ENCODE results near the gene SHC4. TPM values are rescaled to one million over a fixed set of nuclear protein-coding genes. Genes with fewer than 3 reads are reported as not detected.

The SHC4 gene
- total RNA-seq, 1 experiment from 2014 or later = 1.8 TPM

GRCh38 chr15:48954538-48954937, 9.2 kb downstream of the SHC4 start:
- DNase-seq = no peak
- H3K4me3 ChIP-seq = no peak overlapping the region
- no peaks in the 10 kb centered on the region for H3K4me1 ChIP-seq
- no peak overlapping the region for H3K27ac ChIP-seq
- no peaks in the 10 kb centered on the region for H3K27me3 ChIP-seq
- H3K36me3 ChIP-seq = no peaks in the 10 kb centered on the region
- no peaks in the 10 kb centered on the region for H3K9me3 ChIP-seq (replicated peaks)

- Histone ChIP-seq H3K27ac (no peak overlapping the region), H3K27me3 (no peaks in the 10 kb centered on the region), H3K36me3 (no peaks in the 10 kb centered on the region), H3K4me1 (no peaks in the 10 kb centered on the region), H3K9me3 (replicated peaks) (no peaks in the 10 kb centered on the region), H3K4me3 (no peak overlapping the region)
- no peak for DNase-seq
These were observed 16.9 kb downstream of the SHC4 start for GRCh38 chr15:48946840-48947187.

- Histone ChIP-seq H3K9me3 (replicated peaks) (no peaks in the 10 kb centered on the region), H3K4me1 (no peaks in the 10 kb centered on the region), H3K27me3 (no peaks in the 10 kb centered on the region), H3K27ac (no peak overlapping the region), H3K36me3 (no peaks in the 10 kb centered on the region), H3K4me3 (no peak overlapping the region)
- no peak for DNase-seq
These were observed 17.5 kb downstream of the SHC4 start for GRCh38 chr15:48946074-48946839.

DNA sequence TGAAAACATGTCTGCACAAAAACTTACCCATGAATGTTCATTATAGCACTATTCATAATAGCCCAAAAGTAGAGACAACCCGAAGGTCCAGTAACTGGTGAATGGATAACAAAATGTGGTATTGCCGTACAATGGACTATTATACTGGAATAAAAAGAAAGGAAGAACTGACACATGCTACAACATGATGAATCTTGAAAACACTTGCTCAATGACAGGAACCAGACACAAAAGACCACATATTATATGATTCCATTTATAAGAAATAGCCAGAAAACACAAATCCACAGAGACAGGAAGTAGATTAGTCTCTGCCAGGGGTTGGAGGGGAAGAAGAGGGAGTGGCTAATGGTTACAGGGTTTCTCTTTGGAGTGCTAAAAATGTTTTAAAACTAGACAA, 18.3 kb downstream of the SHC4 start:
- H3K27ac ChIP-seq = no peak overlapping the region
- no peak for DNase-seq
- no peaks in the 10 kb centered on the region for H3K4me1 ChIP-seq
- no peaks in the 10 kb centered on the region for H3K27me3 ChIP-seq
- H3K4me3 ChIP-seq = no peak overlapping the region
- H3K9me3 ChIP-seq (replicated peaks) = no peaks in the 10 kb centered on the region
- H3K36me3 ChIP-seq = no peaks in the 10 kb centered on the region

DNA sequence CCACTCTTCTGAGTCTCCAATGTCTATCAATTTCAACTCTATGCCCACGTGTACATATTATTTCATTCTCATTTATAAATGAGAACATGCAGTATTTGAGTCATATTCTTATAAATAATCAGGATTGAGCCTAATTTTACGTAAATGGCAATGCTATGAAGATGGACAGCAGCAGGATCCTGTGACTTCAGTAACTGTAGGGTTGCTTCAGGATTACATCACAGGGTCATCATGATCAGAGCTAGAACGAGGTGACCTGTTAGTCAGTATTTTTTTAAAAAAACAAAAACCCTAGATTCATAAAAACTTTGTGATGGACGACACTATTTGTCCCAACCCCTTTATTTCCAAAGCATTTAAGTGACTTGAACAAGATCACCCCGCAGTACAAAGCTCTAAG, 21.8 kb downstream of the SHC4 start:
- DNase-seq = no peak

DNA sequence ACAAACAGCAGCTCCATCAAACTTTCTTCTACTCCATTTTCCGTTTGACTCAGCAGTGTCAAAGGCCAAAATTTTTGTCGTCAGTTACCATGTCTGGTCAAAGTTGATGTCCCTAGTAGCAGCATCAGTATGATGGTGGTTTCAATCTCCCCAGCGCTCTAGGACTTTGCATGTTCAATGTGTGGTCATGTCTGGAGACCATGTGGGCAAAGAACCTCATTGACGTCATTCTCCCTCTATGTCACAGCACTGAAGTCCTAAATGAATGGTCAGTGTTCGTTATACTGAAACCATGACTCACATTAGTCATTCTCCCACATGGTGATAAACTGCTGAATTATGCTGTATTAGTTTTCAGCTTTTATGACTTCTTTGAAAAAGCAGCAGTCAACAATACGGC, 23.2 kb downstream of the SHC4 start:
- H3K27me3 ChIP-seq = no peaks in the 10 kb centered on the region
- H3K4me3 ChIP-seq = no peak overlapping the region
- H3K4me1 ChIP-seq = no peaks in the 10 kb centered on the region
- no peak overlapping the region for H3K27ac ChIP-seq
- no peaks in the 10 kb centered on the region for H3K36me3 ChIP-seq
- no peak for DNase-seq
- H3K9me3 ChIP-seq (replicated peaks) = no peaks in the 10 kb centered on the region

More for the DNA sequence above, 21.8 kb downstream of the SHC4 start:
- no peaks in the 10 kb centered on the region for H3K9me3 ChIP-seq (replicated peaks)
- no peaks in the 10 kb centered on the region for H3K27me3 ChIP-seq
- H3K27ac ChIP-seq = no peak overlapping the region
- no peak overlapping the region for H3K4me3 ChIP-seq
- H3K4me1 ChIP-seq = no peaks in the 10 kb centered on the region
- no peaks in the 10 kb centered on the region for H3K36me3 ChIP-seq

DNA sequence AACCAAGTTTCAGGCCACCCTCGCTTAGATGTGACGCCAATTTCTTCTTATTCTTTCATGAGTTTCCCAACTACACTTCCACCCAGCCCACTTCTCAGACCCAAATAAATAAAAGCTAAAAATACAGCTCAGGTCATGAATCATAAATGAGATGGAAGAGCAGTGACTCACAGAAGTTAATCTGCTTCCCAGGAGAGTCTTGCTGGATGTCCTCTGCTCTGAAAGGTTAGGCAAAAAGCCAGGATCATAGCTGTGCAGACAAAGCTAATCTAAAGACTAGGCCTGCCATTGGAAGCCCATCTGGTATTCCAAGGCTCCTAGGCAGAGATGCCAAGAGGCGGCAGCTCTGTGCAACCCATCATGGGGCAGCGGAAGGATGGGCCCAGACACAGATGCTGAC, 24.1 kb downstream of the SHC4 start:
- H3K4me3 ChIP-seq = no peak overlapping the region
- no peak overlapping the region for H3K27ac ChIP-seq
- H3K27me3 ChIP-seq = no peaks in the 10 kb centered on the region
- H3K4me1 ChIP-seq = no peaks in the 10 kb centered on the region
- H3K9me3 ChIP-seq (replicated peaks) = no peaks in the 10 kb centered on the region
- no peaks in the 10 kb centered on the region for H3K36me3 ChIP-seq
- no peak for DNase-seq

GRCh38 chr15:48937886-48938285, 25.8 kb downstream of the SHC4 start:
- no peak overlapping the region for H3K27ac ChIP-seq
- no peaks in the 10 kb centered on the region for H3K36me3 ChIP-seq
- H3K27me3 ChIP-seq = no peaks in the 10 kb centered on the region
- DNase-seq = no peak
- H3K4me1 ChIP-seq = no peaks in the 10 kb centered on the region
- no peak overlapping the region for H3K4me3 ChIP-seq
- H3K9me3 ChIP-seq (replicated peaks) = no peaks in the 10 kb centered on the region

GRCh38 chr15:48936666-48937065, 27.1 kb downstream of the SHC4 start:
- Histone ChIP-seq H3K36me3 (no peaks in the 10 kb centered on the region), H3K9me3 (replicated peaks) (no peaks in the 10 kb centered on the region), H3K27ac (no peak overlapping the region), H3K27me3 (no peaks in the 10 kb centered on the region), H3K4me3 (no peak overlapping the region), H3K4me1 (no peaks in the 10 kb centered on the region)
- no peak for DNase-seq

- Histone ChIP-seq H3K4me3 (no peak overlapping the region), H3K27ac (no peak overlapping the region), H3K4me1 (no peaks in the 10 kb centered on the region), H3K27me3 (no peaks in the 10 kb centered on the region), H3K9me3 (replicated peaks) (no peaks in the 10 kb centered on the region), H3K36me3 (no peaks in the 10 kb centered on the region)
- DNase-seq = no peak
These were observed 28.5 kb downstream of the SHC4 start for GRCh38 chr15:48935236-48935635.

- Histone ChIP-seq H3K4me1 (peaks cover 3% of the 10 kb centered on the region; the same call in 1 of the 2 replicates), H3K9me3 (replicated peaks) (no peaks in the 10 kb centered on the region), H3K36me3 (no peaks in the 10 kb centered on the region), H3K27ac (no peak overlapping the region), H3K27me3 (no peaks in the 10 kb centered on the region), H3K4me3 (no peak overlapping the region)
- DNase-seq = no peak
These were observed 33.0 kb downstream of the SHC4 start for GRCh38 chr15:48930735-48931134.

- no peaks in the 10 kb centered on the region for H3K27me3 ChIP-seq
- no peak overlapping the region for H3K27ac ChIP-seq
- DNase-seq = no peak
- no peaks in the 10 kb centered on the region for H3K36me3 ChIP-seq
- H3K9me3 ChIP-seq (replicated peaks) = no peaks in the 10 kb centered on the region
- H3K4me3 ChIP-seq = no peak overlapping the region
- peaks cover 11% of the 10 kb centered on the region for H3K4me1 ChIP-seq
These were observed 34.1 kb downstream of the SHC4 start for GRCh38 chr15:48929661-48930060.

- DNase-seq = no peak
These were observed 34.7 kb downstream of the SHC4 start for GRCh38 chr15:48928877-48929538.

DNA sequence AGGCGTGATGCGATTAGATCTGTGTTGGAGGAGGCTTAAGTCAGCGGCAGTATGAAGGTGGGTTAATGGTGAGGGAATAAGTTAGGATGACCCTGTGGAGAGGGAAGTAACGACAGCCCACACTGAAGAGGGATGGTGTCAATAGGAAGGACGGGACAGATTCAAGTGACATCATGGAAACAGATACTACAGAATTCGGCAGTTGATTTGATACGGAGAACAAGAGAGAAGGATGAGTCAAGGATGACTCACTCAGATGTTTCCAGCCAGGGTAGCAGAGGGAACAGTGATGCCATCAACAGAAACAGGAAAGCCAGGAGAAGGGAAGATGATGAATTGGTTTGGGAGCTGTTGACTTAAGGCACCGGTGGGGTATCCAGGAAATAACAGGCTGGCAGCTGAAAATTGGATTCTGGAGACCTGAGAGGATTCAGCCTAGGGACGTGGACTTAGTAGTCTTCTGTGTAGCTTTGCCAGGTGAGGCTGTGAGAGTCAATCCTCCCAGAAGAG, 38.0 kb downstream of the SHC4 start:
- DNase-seq = peak; percentile 47 to 67
- no peaks in the 10 kb centered on the region for H3K36me3 ChIP-seq
- H3K27ac ChIP-seq = peak overlapping the region; percentile 51

More at GRCh38 chr15:48928877-48929538, 34.7 kb downstream of the SHC4 start:
- Histone ChIP-seq H3K4me1 (peaks cover 11% of the 10 kb centered on the region), H3K36me3 (no peaks in the 10 kb centered on the region), H3K27me3 (no peaks in the 10 kb centered on the region), H3K4me3 (no peak overlapping the region), H3K9me3 (replicated peaks) (no peaks in the 10 kb centered on the region), H3K27ac (no peak overlapping the region)

DNA sequence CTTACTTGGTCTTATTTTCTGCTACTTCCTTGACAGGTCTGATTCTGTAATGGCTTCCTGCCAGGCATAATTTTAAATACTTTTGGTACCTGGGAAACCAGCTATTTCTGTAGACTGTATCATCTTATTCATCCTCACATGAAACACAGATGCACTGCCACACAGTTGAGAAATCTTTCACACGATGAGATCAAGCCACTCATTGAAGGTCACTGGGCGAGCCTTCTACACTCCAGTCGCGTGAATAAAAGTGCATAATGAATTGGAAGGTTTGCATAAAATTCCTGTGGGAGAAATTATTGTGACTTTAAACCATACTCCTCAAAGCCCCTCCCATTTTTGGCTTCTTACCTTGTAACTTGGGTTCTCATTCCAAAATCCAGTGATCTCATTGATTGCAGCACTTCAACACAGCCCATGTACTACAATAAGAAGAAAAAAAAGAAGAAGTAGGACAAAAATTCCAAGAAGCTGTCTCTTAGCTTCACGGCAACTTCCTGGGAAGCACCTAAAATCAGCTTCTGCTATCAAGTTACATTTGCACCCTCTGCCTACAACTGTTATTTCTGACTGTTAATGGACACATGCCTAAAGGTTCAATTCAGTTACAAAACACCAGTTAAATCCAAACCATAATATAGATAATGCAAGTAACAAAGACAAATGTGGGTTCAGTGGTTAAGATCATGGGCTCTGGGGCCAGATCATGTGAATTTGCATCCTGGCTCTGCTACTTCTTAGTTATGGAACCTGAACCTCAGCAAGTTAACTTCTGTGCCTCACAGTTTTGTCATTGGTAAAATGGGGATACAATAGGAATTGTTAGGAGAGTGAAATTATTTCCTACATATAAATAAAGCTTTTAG, 39.0 kb downstream of the SHC4 start:
- H3K4me1 ChIP-seq = peaks cover 11% of the 10 kb centered on the region
- no peaks in the 10 kb centered on the region for H3K27me3 ChIP-seq
- H3K9me3 ChIP-seq (replicated peaks) = no peaks in the 10 kb centered on the region
- no peaks in the 10 kb centered on the region for H3K36me3 ChIP-seq
- peak overlapping the region; percentile 51 for H3K27ac ChIP-seq
- no peak for DNase-seq
- no peak overlapping the region for H3K4me3 ChIP-seq

More for the DNA sequence above, 38.0 kb downstream of the SHC4 start:
- Histone ChIP-seq H3K4me1 (peaks cover 11% of the 10 kb centered on the region), H3K4me3 (peak overlapping the region; percentile 33), H3K27me3 (no peaks in the 10 kb centered on the region), H3K9me3 (replicated peaks) (no peaks in the 10 kb centered on the region)

Data from SJCRH30 (cell line).